ENCODE data around the gene TMEM198.

GRCh38 chr2:219506802-219507526 lies 36.9 kb upstream of the TMEM198 start:
- TF ChIP-seq CTCF (IDR thresholded peaks at IDR 0.05; ENCODE audit: low read depth, low read length, poor library complexity, severe bottlenecking), result no peak
- no peak for TF ChIP-seq EZH2phosphoT487 (IDR thresholded peaks at IDR 0.05; ENCODE audit: borderline replicate concordance, low read length)

Measured in DOHH2 (cell line).